ENCODE results near the gene FBXL20. TPM values are rescaled to one million over a fixed set of nuclear protein-coding genes. Genes with fewer than 3 reads are reported as not detected.

Gene FBXL20
- total and polyA plus RNA-seq, 2 of the 8 experiments (the other 6 are each of a cell fraction or from before 2014, with no cell fraction given), result 5.5 to 11.0 TPM

DNA sequence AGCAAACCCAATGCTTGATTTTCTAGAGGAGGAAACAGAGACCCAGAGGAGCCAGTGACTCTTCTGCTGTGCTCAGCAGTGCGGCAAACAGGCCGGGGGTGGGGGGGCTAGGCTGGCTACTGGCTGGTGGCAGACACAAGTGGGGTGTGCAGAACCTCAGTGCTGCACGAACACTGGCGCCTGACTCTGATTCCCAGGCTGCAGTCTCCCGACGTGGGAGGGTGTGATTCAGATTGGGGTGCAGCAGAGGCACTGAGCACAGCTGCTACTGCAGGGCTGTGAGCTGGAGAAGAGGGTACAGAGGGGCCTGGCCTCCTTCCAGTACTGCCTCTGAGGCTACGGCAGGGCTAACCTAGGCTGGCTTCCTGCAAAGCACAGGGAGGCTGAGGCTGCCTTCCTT, 193.3 kb downstream of the FBXL20 start (continued):
- TF ChIP-seq, protein P1, sequence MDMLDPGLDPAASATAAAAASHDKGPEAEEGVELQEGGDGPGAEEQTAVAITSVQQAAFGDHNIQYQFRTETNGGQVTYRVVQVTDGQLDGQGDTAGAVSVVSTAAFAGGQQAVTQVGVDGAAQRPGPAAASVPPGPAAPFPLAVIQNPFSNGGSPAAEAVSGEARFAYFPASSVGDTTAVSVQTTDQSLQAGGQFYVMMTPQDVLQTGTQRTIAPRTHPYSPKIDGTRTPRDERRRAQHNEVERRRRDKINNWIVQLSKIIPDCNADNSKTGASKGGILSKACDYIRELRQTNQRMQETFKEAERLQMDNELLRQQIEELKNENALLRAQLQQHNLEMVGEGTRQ (IDR thresholded peaks at IDR 0.05; ENCODE audit: low read length), result no peak
- TF ChIP-seq KDM4A (IDR thresholded peaks at IDR 0.05; ENCODE audit: low read depth, low read length, severe bottlenecking) (no peak), GTF2F1 (IDR thresholded peaks at IDR 0.05; ENCODE audit: borderline replicate concordance, low read depth, low read length) (no peak), BACH1 (IDR thresholded peaks at IDR 0.05; ENCODE audit: low read length) (no peak), SIN3A (conservative IDR thresholded peaks at IDR 0.05 in 1 of 2, IDR thresholded peaks at IDR 0.05 in 1 of 2; ENCODE audit: low read depth in 1 of 2, low read length in 2 of 2) (no peak), EP300 (IDR thresholded peaks at IDR 0.05; ENCODE audit: borderline replicate concordance in 1 of 2, low read depth in 2 of 2, low read length in 2 of 2) (no peak), TBP (IDR thresholded peaks at IDR 0.05; ENCODE audit: low read depth, low read length) (no peak), RXRA (IDR thresholded peaks at IDR 0.05; ENCODE audit: insufficient read depth, low read depth, low read length) (no peak), HDAC6 (IDR thresholded peaks at IDR 0.05; ENCODE audit: low read depth, low read length) (no peak), POLR2AphosphoS5 (IDR thresholded peaks at IDR 0.05; ENCODE audit: low read depth, low read length) (no peak)
- TF ChIP-seq, protein P2, sequence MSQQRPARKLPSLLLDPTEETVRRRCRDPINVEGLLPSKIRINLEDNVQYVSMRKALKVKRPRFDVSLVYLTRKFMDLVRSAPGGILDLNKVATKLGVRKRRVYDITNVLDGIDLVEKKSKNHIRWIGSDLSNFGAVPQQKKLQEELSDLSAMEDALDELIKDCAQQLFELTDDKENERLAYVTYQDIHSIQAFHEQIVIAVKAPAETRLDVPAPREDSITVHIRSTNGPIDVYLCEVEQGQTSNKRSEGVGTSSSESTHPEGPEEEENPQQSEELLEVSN (IDR thresholded peaks at IDR 0.05), result no peak

Measured in H1 (cell line).